T-helper 17 cell (primary cell): ENCODE results near the gene RNASE4. TPM values are rescaled to one million over a fixed set of nuclear protein-coding genes. Genes with fewer than 3 reads are reported as not detected.
"Not testable (repeated sequence)": the region's sequence is repeated elsewhere in the genome, so short reads cannot be mapped to it uniquely, and the experiment has no call there.

Experiments
- ATAC-seq: fragments of 150-1000 bp; cut with Tn5 transposase; 2 replicates; pipeline ENCODE4 v1.10.0; 2021; ENCODE audit warnings: mild to moderate bottlenecking, moderate library complexity
- DNase-seq, 3 donors: peaks; one replicate each; pipeline versions ENCODE4 v3.0.0 to v3.0.0-alpha.2; 2020 to 2021
- H3K9me3 ChIP-seq: one replicate; pipeline ENCODE4 v1.7.0; 2013; ENCODE audit warnings: low read length, mild to moderate bottlenecking; ENCODE audit not compliant: control insufficient read depth, poor library complexity, severe bottlenecking
- H3K27ac Mint-ChIP-seq: one replicate; pipeline ENCODE4 v1.8.0; 2022; ENCODE audit warnings: mild to moderate bottlenecking, moderate library complexity, mixed read lengths
- H3K27me3 Mint-ChIP-seq: one replicate; pipeline ENCODE4 v1.8.0; 2022; ENCODE audit warnings: mixed read lengths
- H3K36me3 Mint-ChIP-seq: one replicate; pipeline ENCODE4 v1.8.0; 2022; ENCODE audit warnings: low read depth, mixed read lengths
- H3K4me1 Mint-ChIP-seq: one replicate; pipeline ENCODE4 v1.8.0; 2022; ENCODE audit warnings: mild to moderate bottlenecking, mixed read lengths
- H3K4me3 Mint-ChIP-seq: one replicate; pipeline ENCODE4 v1.8.0; 2022; ENCODE audit warnings: mild to moderate bottlenecking, moderate library complexity, mixed read lengths
- total RNA-seq, 4 donors: library from RNA in 2 of 4; stranded (reverse) in 2 of 4; gene quantifications; one replicate each; pipeline ENCODE4 v1.2.3 and lab custom pipeline; 2022 to 2026

Gene RNASE4
- total RNA-seq, 2 donors from 2014 or later: 0.63 TPM; not detected in 1

GRCh38 chr14:20659813-20660395, 24.5 kb upstream of the RNASE4 start:
- H3K4me3 Mint-ChIP-seq: no peak overlapping the region
- H3K36me3 Mint-ChIP-seq: no peaks in the 10 kb centered on the region
- peaks cover 32% of the 10 kb centered on the region for H3K27me3 Mint-ChIP-seq

GRCh38 chr14:20661197-20661596, 23.2 kb upstream of the RNASE4 start:
- H3K4me3 Mint-ChIP-seq: no peak overlapping the region

More at GRCh38 chr14:20659813-20660395, 24.5 kb upstream of the RNASE4 start:
- H3K27ac Mint-ChIP-seq: no peak overlapping the region
- peaks cover 30% of the 10 kb centered on the region for H3K4me1 Mint-ChIP-seq
- ATAC-seq (no peak), DNase-seq (no peak)
- no peaks in the 10 kb centered on the region for H3K9me3 ChIP-seq

GRCh38 chr14:20662968-20663732, 21.2 kb upstream of the RNASE4 start:
- Mint-ChIP-seq H3K27ac (peak overlapping the region; percentile 81), H3K4me1 (peaks cover 23% of the 10 kb centered on the region), H3K27me3 (peaks cover 5% of the 10 kb centered on the region), H3K4me3 (peak overlapping the region; percentile 84), H3K36me3 (no peaks in the 10 kb centered on the region)
- no peaks in the 10 kb centered on the region for H3K9me3 ChIP-seq
- peak; percentile 92 for ATAC-seq
- DNase-seq: peak; percentile 47 to 67 (median 60)

More at GRCh38 chr14:20661197-20661596, 23.2 kb upstream of the RNASE4 start:
- Mint-ChIP-seq H3K27me3 (peaks cover 20% of the 10 kb centered on the region), H3K36me3 (no peaks in the 10 kb centered on the region), H3K27ac (no peak overlapping the region), H3K4me1 (peaks cover 31% of the 10 kb centered on the region)
- no peaks in the 10 kb centered on the region for H3K9me3 ChIP-seq
- ATAC-seq (no peak), DNase-seq (no peak)

GRCh38 chr14:20666400-20666961, 17.9 kb upstream of the RNASE4 start:
- not testable (repeated sequence) for H3K27me3 Mint-ChIP-seq, H3K27ac Mint-ChIP-seq, H3K9me3 ChIP-seq, ATAC-seq, H3K4me3 Mint-ChIP-seq, H3K36me3 Mint-ChIP-seq, DNase-seq
- peaks cover 27% of the 10 kb centered on the region for H3K4me1 Mint-ChIP-seq

- no peaks in the 10 kb centered on the region for H3K36me3 Mint-ChIP-seq
- no peaks in the 10 kb centered on the region for H3K9me3 ChIP-seq
- peak overlapping the region; percentile 2 for H3K27ac Mint-ChIP-seq
- H3K4me3 Mint-ChIP-seq: no peak overlapping the region
- ATAC-seq: peak; percentile 43
- no peak for DNase-seq
- H3K27me3 Mint-ChIP-seq: no peaks in the 10 kb centered on the region
- H3K4me1 Mint-ChIP-seq: peaks cover 22% of the 10 kb centered on the region
These were observed 16.4 kb upstream of the RNASE4 start for GRCh38 chr14:20667957-20668356.

GRCh38 chr14:20668969-20669368, 15.4 kb upstream of the RNASE4 start:
- H3K27ac Mint-ChIP-seq: no peak overlapping the region
- ATAC-seq (no peak), DNase-seq (no peak)
- no peak overlapping the region for H3K4me3 Mint-ChIP-seq
- H3K27me3 Mint-ChIP-seq: no peaks in the 10 kb centered on the region
- H3K36me3 Mint-ChIP-seq: no peaks in the 10 kb centered on the region
- no peaks in the 10 kb centered on the region for H3K9me3 ChIP-seq
- H3K4me1 Mint-ChIP-seq: peaks cover 15% of the 10 kb centered on the region

- H3K9me3 ChIP-seq: no peaks in the 10 kb centered on the region
- Mint-ChIP-seq H3K27ac (no peak overlapping the region), H3K4me1 (peaks cover 10% of the 10 kb centered on the region), H3K36me3 (no peaks in the 10 kb centered on the region), H3K27me3 (no peaks in the 10 kb centered on the region), H3K4me3 (no peak overlapping the region)
- ATAC-seq (no peak), DNase-seq (no peak)
These were observed 12.6 kb upstream of the RNASE4 start for GRCh38 chr14:20671597-20672283.

- Mint-ChIP-seq H3K4me1 (peaks cover 9% of the 10 kb centered on the region), H3K36me3 (no peaks in the 10 kb centered on the region), H3K27me3 (no peaks in the 10 kb centered on the region), H3K27ac (no peak overlapping the region), H3K4me3 (no peak overlapping the region)
- DNase-seq (no peak), ATAC-seq (no peak)
- no peaks in the 10 kb centered on the region for H3K9me3 ChIP-seq
These were observed 8.7 kb upstream of the RNASE4 start for GRCh38 chr14:20675669-20676068.

GRCh38 chr14:20676072-20676471, 8.3 kb upstream of the RNASE4 start:
- ATAC-seq (no peak), DNase-seq (no peak)
- Mint-ChIP-seq H3K27me3 (no peaks in the 10 kb centered on the region), H3K36me3 (no peaks in the 10 kb centered on the region), H3K4me1 (peaks cover 13% of the 10 kb centered on the region), H3K4me3 (no peak overlapping the region), H3K27ac (no peak overlapping the region)
- H3K9me3 ChIP-seq: no peaks in the 10 kb centered on the region

- ATAC-seq (no peak), DNase-seq (no peak)
- H3K36me3 Mint-ChIP-seq: no peaks in the 10 kb centered on the region
- H3K27ac Mint-ChIP-seq: no peak overlapping the region
- peaks cover 19% of the 10 kb centered on the region for H3K4me1 Mint-ChIP-seq
- H3K9me3 ChIP-seq: no peaks in the 10 kb centered on the region
- H3K27me3 Mint-ChIP-seq: no peaks in the 10 kb centered on the region
- no peak overlapping the region for H3K4me3 Mint-ChIP-seq
These were observed 4.5 kb upstream of the RNASE4 start for GRCh38 chr14:20679907-20680306.

GRCh38 chr14:20680363-20680762, 4.0 kb upstream of the RNASE4 start:
- DNase-seq: no peak
- H3K9me3 ChIP-seq: no peaks in the 10 kb centered on the region
- Mint-ChIP-seq H3K36me3 (no peaks in the 10 kb centered on the region), H3K27ac (no peak overlapping the region), H3K27me3 (no peaks in the 10 kb centered on the region), H3K4me1 (peaks cover 22% of the 10 kb centered on the region), H3K4me3 (no peak overlapping the region)
- no peak for ATAC-seq

- Mint-ChIP-seq H3K4me1 (peaks cover 23% of the 10 kb centered on the region), H3K27me3 (no peaks in the 10 kb centered on the region), H3K27ac (no peak overlapping the region), H3K4me3 (no peak overlapping the region), H3K36me3 (no peaks in the 10 kb centered on the region)
- DNase-seq (peak in 1 of 3 donors; percentile 17), ATAC-seq (peak; percentile 29)
- H3K9me3 ChIP-seq: no peaks in the 10 kb centered on the region
These were observed 3.5 kb upstream of the RNASE4 start for GRCh38 chr14:20680843-20681347.
